H4 (cell line): Measurements from ENCODE around the gene PSMD6. TPM values are rescaled to one million over a fixed set of nuclear protein-coding genes. Genes with fewer than 3 reads are reported as not detected.

Experiments used
- DNase-seq: peaks from one replicate; pipeline ENCODE4 v3.0.0-alpha.2; 2015; ENCODE audit warnings: low spot score
- total RNA-seq: library from RNA; depleted of rRNA; stranded (reverse); fragments of >200 nt; shearing (Covaris generic); gene quantifications from 2 replicates; pipeline ENCODE4 v1.2.3, GENCODE V29; 2014

Gene PSMD6
- total RNA-seq, 1 experiment from 2014 or later, result 104 TPM

- DNase-seq, result no peak
Measured at GRCh38 chr3:64046592-64046991, 23.3 kb upstream of the PSMD6 start.

DNA sequence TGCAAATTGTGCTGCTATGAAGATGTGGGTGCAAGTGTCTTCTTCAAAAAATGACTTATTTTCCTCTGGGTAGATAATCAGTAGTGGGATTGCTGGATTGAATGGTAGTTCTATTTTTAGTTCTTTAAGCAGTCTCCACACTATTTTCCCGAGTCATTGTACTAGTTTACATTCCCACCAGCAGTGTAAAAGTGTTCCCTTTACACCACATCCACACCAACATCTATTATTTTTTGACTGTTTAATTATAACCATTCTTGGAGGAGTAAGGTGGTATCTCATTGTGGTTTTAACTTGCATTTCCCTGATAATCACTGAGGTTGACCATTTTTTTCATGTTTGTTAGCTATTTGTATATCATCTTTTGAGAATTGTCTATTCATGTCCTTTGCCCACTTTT is 19.7 kb upstream of the PSMD6 start:
- no peak for DNase-seq

DNA sequence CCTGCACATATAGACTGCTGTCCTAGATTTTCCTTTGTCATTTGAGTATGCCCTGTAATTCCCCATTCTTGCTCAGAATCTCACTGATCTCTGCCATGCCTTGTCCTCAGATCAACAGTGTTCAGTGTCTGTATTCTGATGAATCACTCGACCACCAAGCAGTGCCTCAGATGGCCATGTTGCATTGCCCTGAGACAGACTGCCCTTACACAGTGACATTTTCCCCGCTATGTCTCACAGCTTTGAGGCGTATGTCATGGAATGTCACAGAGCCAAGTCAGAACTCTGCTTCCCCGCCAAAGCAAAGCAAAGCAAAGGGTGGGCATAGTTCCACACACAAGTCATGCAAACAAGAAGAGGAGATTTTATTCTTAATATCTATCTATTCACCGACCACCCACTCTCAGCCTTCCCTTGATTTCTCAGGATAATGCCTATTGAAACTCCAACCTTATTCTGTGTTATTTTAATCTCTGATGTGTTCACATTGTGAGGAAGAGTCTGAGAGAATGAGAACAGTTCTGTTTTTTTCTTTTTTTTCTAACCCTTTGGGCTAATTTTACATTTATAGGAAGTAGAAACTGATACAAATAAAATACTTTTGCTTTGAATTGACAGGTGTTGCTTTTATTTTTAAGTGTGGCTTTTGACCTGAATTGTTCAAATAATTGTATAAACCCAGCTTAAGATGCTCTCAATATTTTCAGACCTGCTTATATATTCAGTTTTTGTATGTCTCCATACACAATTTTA is 16.9 kb upstream of the PSMD6 start:
- DNase-seq, result no peak

- no peak for DNase-seq
Measured at GRCh38 chr3:64039332-64039731, 16.0 kb upstream of the PSMD6 start.

DNA sequence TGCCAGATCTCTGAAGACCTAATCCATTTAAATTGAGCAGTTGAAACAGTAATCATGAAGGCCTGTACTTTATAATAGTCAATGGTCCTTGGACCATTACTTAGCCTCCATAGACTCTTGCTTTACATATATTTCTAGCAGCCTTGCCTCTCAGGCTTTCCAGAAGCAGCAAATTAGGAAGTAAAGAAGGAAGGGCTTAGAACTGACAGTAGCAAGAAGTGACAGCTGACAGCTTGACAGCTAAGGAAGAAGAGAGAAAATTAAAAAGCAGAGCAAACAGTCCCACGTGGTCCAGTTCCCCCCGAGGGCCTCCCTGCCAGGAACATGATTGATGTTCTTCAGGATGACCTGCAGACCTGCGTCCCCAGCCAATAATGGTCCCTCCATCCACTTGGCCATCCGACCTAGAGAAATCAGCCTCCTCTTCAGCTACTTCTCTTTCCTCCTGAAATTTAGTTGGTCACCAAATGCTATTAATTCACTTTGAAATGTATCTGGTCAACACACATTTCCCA is 15.0 kb upstream of the PSMD6 start:
- DNase-seq, result no peak

GRCh38 chr3:64037084-64037483 is 13.8 kb upstream of the PSMD6 start:
- no peak for DNase-seq

DNA sequence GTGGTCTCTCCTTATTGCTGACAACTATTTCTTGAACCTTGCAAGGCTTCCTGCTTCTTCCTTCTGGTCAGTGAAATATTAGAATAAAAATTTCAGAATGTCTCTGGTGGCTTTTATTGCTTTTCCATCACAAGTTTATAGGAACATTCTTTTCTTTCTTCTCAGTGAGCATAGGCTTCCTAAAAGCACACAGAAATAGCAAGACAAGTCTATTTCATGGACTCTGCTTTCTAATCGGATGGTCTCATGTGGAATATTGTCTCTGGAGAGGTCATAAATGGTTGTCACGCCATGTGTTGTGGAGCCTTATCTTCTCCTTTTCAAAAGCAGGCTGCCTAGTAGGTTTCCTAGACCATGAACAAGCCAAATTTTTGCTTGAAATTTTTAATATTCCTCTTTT is 9.8 kb upstream of the PSMD6 start:
- no peak for DNase-seq

DNA sequence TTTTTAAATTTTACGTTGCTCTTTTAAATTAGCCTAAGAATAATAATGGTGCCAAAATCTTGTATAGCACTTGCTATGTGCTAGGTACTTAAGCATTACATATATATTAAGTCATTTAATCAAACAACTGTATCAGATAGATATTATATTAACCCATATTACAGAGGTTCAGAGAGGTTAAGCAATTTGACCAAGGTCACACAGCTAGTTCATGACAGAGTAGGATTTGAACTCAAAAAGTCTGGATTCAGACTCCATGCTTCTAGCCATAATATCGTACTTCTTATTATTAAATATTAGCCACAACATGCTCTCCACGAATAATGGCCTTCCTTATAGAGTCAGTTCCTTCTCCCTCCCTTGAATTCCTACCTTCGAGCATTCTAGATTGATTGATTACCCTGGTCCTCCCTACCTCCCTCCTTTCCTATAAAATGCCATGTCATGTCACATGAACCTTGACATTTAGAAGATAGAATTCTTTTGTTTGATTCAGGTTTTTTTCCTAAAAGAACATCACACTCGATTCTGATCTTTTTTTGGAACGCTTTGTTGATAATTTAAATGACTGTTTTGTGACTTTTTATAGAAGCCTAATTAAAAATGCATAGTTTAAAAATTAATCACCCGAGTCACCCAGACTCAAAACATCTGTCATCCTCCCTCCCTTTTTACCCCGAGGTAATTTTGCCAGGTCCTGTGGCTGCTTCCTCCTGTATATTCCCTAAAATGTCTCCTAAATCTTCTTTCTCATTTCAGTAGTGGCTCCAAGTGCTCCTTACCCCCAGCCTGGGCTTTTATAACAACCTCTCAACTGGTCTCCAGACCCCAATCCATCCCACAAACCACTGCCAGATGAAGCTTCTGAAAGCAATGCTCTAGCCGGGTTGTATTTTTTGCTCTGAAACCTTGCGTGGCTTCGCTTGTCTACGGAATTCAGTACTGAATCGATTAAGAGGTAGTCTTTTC is 8.5 kb upstream of the PSMD6 start:
- DNase-seq, result no peak

DNA sequence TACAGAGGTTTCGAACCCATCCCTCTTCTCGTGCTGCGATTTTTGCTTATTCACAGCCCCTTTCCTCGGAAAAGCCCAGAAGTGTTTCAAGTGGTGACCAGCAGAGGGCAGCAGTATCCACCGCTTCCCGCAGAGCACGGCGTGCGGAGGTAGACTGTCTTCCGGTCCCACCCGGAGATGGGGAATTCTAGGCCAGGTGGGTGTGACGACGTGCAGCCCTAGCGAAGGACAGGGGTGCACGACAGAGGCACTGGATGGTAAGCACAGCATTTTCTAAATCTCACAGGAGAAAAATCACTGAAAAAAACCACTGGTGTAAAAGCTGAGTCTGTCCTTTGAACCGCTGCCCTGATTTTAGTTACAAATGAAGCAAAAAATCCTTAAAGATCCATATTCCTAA is 7.4 kb upstream of the PSMD6 start:
- peak; percentile 57 for DNase-seq

DNA sequence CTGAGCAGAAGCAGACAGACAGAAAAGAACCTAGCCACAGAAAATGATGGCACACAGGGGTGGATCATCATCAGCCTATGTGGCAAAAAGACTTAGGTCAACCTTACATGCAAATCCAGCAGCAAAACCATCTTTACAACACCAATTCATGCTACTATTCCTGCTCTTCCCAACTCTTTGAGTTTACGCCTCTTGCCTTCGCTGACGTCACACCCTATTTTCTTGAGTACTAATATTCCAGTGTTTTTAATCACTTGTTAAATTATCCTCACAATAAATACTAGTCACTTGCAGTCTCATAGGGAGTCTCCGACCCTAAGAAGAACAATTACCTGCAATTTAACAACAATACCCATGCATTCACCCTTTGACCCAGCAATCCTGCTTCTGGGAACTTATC is 6.0 kb upstream of the PSMD6 start:
- no peak for DNase-seq

GRCh38 chr3:64028754-64029153 is 5.5 kb upstream of the PSMD6 start:
- no peak for DNase-seq

GRCh38 chr3:64027658-64028057 is 4.4 kb upstream of the PSMD6 start:
- DNase-seq, result no peak

DNA sequence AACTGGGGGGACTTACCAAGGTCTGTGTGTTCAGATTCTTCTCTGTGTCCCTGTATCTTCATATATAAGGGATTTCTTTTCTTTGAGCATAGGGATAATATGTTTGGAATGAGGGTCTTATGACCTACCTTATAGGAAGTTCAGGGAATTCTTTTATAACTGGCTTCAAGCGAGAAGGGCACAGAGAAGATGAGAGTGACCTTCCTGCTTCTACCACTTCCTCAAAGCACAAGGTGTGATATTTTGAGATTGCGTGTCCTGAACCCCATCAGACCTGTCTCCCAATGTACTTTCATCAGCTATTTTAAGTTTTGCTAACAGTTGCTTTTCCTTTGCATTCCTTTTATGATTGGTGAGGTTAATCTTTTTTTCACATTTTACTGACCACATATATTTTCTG is 3.1 kb upstream of the PSMD6 start:
- DNase-seq, result no peak

DNA sequence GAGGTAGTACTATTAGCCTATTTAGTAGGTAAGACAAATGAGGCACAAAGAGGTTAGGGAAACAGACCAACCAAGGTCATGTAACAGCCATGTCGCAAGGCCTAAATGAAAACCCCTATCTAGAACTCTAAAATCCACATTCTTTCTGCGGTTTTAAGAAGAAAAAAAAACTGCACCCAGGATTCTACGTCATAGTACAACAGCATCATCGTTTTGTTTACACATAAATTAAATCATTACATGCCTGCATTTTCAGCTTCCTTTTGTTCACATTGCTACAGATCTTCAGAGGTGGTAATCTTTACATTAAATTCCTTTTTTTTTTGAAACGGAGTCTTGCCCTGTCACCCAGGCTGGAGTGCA is 548 bp upstream of the PSMD6 start:
- DNase-seq, result no peak

DNA sequence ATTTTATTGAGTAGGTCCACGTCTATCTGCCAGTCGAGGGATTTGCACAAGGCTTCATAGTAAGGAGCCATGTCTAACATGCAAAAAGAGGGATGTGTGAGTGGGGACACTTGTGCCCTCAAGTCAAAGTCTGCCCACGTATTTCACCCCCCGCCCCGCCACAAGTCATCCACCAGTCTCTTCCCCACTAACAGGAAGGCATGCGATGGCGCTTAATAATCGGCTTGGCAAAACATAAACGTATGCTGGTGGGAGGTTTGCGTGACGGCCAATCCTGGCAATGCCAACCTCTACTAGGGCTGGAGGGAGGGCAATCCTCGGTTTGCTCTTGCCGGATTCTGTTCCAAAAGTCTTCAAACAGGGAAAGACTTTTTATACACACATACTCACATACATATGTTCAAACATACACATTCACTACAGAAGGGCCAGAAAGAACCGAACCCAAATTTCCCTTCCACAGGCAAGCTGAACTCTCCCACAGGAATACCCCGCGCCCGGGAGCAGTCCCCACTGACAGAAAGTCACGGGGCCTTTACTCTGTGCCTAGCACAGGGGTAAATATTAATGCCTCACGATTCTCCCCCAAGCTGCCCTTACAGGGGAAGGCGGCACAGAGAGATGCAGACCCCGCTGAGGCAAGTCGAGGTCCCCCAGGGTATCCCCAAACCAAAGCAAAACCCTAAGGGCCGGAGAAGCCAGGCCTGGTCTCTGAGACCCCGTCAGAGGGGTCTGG is 675 bp downstream of the PSMD6 start:
- no peak for DNase-seq

DNA sequence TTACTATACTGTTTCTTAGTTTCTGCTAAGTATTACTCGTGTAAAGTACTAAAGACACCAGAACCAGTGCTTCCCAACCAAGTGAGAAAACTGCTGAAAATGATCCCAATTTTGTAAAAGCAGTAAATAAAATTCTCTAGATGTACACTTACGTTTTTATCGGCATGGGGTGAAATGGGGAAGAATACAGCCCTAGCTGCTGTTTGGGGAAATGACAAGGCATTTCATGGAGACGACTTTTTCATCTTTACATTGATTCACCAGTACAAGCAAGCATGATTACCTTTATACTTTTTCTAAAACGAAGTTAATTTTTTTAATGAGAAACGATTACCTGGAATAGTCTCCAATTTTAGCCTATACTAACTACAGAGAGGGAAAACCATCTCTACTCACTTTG is 1.4 kb downstream of the PSMD6 start:
- DNase-seq, result no peak

GRCh38 chr3:64019879-64020278 is 3.4 kb downstream of the PSMD6 start:
- DNase-seq, result no peak

DNA sequence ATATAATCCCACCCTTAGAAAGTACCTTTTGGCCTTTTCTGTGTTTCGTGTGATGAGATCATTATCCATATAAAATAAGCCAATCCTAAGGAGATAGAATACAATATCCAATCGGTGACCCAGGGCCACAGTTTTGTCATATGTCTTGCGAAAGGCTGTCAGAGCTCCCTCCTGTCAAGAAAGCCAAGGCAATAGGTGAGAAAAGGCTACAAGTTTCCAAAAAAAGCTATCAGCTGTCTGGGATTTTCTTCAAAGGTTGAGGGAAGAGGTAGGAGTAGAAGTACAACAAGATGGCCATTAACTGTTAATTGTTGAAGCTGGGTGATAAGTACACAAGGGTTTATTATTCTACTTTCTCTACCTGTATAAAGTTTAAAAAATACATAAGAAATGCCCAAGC is 4.0 kb downstream of the PSMD6 start:
- no peak for DNase-seq

DNA sequence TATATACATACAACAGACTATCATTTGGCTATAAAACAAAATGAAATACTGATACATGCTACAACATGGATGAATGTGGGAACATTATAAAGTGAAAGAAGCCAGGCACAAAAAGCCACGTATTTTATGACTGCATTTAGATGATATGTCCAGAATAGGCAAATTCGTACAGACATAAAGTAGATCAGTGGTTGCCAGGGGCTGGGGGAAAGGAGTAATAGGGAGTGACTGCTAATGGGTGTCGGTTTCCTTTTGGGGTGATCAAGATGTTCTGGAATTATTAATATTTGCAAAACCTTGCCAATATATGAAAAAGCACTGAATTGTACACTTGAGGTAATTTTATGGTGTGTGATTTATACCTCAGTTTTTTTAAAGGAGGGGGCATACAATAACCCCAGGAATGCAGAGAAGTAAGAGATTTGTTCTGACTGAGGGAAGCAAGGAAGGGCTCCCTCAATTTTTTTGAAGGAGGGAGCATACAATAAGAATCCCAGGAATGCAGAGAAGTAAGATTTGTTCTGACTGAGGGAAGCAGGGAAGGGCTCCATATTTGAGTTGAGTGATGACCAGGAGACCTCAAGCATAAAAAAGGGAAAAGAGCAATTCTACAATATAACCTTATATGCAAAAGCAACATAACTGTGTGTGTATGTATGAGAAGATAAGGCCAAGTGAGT is 6.2 kb downstream of the PSMD6 start:
- no peak for DNase-seq

DNA sequence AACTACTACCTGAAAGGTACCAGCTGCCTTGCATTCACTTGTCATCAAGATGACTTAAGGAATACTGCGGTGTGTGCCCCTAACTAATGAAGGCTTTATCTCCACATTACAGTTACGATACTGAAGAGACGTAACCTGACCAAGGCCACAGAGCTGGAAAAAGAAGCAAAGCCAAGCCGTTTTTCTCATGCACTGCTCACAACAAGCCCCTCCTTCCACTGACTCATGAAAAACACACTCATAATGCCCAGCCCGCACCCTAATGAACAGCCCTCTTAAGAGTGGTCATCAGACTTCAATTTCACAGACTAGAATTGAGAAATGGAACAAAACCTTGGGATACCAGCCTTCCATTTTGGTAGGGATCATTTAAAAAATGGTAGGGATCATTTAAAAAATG is 11.6 kb downstream of the PSMD6 start:
- DNase-seq, result no peak

DNA sequence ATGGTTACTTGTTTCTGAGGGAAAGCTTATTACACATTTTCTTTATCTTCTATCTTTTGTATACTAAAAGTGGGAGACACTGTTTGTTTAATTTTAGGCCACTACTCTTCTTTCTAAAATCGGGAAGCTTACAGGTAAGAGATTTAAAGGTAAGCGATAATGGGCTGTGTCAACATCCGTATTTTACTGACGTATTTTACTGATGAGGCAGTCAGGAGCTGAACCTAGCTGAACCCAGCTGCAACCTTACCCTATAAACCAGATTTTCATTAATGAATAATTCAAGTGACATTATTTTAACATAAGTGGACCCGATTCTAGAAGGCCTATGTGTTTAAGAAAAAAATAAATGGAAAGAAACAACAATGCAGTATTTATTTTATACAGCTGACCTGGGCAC is 13.1 kb downstream of the PSMD6 start:
- no peak for DNase-seq

DNA sequence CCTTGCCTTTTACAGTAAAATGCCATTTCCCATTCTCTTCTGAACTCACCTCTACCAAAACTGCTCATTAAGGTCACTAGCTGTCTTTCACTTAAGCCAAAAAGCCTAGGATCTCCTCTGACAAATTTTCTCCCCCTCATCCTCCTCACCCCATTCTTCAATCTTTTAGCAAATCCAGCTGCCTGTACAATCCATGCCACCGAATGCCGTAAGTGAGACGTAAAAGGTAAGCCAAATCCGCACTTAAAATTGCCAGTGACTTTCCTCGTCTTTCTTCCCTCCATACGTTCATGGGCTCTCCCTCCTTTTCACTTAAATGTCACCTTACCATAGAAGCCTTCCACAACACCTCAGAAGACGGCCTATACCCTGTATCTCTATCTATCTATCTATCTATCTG is 13.8 kb downstream of the PSMD6 start:
- DNase-seq, result no peak
